Stomach (tissue), 9 donors: ENCODE data around the gene NOSTRIN. TPM values are rescaled to one million over a fixed set of nuclear protein-coding genes. Genes with fewer than 3 reads are reported as not detected.

Experiments used
- DNase-seq, 2 donors: peaks; one replicate each; pipeline versions ENCODE4 v3.0.0 to v3.0.0-alpha.2; 2013 to 2019
- H3K27ac ChIP-seq, 5 donors: fragments of 200-600 bp in 4 of 5; sonication (generic) in 4 of 5; one replicate each; pipeline ENCODE4 v1.5.1; 2013 to 2019; ENCODE audit warnings: mild to moderate bottlenecking in 1 of 5, moderate library complexity in 1 of 5
- H3K27me3 ChIP-seq, 3 donors: fragments of 200-600 bp; sonication (generic); one replicate each; pipeline ENCODE4 v1.5.1; 2017 to 2019; ENCODE audit warnings: mixed run types in 1 of 3
- H3K36me3 ChIP-seq, 4 donors: fragments of 200-600 bp; sonication (generic); 1 replicate in 3 of 4; 2 replicates in 1 of 4; pipeline ENCODE4 v1.5.1; 2016 to 2019
- H3K4me1 ChIP-seq, 4 donors: fragments of 200-600 bp; sonication (generic); one replicate each; pipeline ENCODE4 v1.5.1; 2016 to 2019
- H3K4me3 ChIP-seq, 4 donors: fragments of 200-600 bp; sonication (generic) in 3 of 4; one replicate each; pipeline ENCODE4 v1.5.1; 2016 to 2019; ENCODE audit warnings: mild to moderate bottlenecking in 1 of 4
- H3K9me3 ChIP-seq, 4 donors: fragments of 200-600 bp; sonication (generic); one replicate each; pipeline ENCODE4 v1.5.1; 2016 to 2019
- CTCF ChIP-seq, 7 experiments: fragments of 450-650 bp in 4 of 7; fragments of 200-600 bp in 3 of 7; sonication (generic) in 3 of 7; IDR thresholded peaks; one replicate each; pipeline ENCODE4 v1.5.1; 2016 to 2019; ENCODE audit warnings: antibody characterized with exemption in 7 of 7, control low read depth in 2 of 7, mild to moderate bottlenecking in 1 of 7
- EP300 ChIP-seq: sonication (generic); formaldehyde crosslinking; IDR thresholded peaks from one replicate; pipeline ENCODE4 v1.6.1; 2017; ENCODE audit warnings: antibody characterized with exemption
- POLR2A ChIP-seq, 4 donors: fragments of 450-650 bp; IDR thresholded peaks; one replicate each; pipeline ENCODE4 v1.6.1; 2016; ENCODE audit warnings: antibody characterized with exemption in 4 of 4, control low read depth in 2 of 4, mild to moderate bottlenecking in 1 of 4, moderate library complexity in 1 of 4
- POLR2AphosphoS5 ChIP-seq, 3 donors: sonication (generic); formaldehyde crosslinking; IDR thresholded peaks; one replicate each; pipeline ENCODE4 v1.6.1; 2016; ENCODE audit warnings: antibody characterized with exemption in 3 of 3
- whole genome bisulfite sequencing, 5 donors: extraction: QIAGEN DNeasy Blood & Tissue Kit in 3 of 5; methylation state at CpG; one replicate each; pipeline versions ENCODE4 v1.1.5 to v1.1.7; 2013 to 2018; 5-methylcytosine and 5-hydroxymethylcytosine counted together
- intact Hi-C: fragments of 100-400 bp; cut with DNase I; formaldehyde crosslinking; loops from one replicate; pipeline ENCODE4 v1.15.1; 2023; ENCODE audit warnings: low total_unique reads
- polyA plus RNA-seq, 3 donors: library from polyadenylated mRNA; stranded (reverse); fragments of 200-250 nt; gene quantifications; one replicate each; pipeline ENCODE4 v1.2.3, GENCODE V29; 2013
- total RNA-seq, 5 donors: library from RNA; depleted of rRNA; stranded (reverse); fragments of >200 nt; gene quantifications; one replicate each; pipeline versions ENCODE4 v1.1.0 to v1.2.3, GENCODE V29; 2014 to 2016
- donor health status: healthy with polysubstance abuse.
- donor health status: Bipolar disorder and iron deficiency.
- donor health status: healthy.

Gene NOSTRIN
- total and polyA plus RNA-seq, 8 donors: 13.3 to 117 (median 49.4) TPM

- peaks cover 10 to 89% (median 64%) of the 10 kb centered on the region in 4 donors for H3K36me3 ChIP-seq
- intact Hi-C loops: no loop called here
- H3K4me1 ChIP-seq: no peaks in the 10 kb centered on the region
- TF ChIP-seq CTCF (IDR thresholded peaks at IDR 0.05): no peak
- no peaks in the 10 kb centered on the region for H3K27me3 ChIP-seq
- no peak overlapping the region for H3K4me3 ChIP-seq
- no peak for DNase-seq
- no peak overlapping the region for H3K27ac ChIP-seq
- peaks cover 0 to 6% (median 2%) of the 10 kb centered on the region in 4 donors for H3K9me3 ChIP-seq
These were observed 28.5 kb downstream of the NOSTRIN start for GRCh38 chr2:168830958-168831357.

GRCh38 chr2:168831662-168832061 is 29.2 kb downstream of the NOSTRIN start:
- H3K27ac ChIP-seq: no peak overlapping the region
- peaks cover 12 to 96% (median 69%) of the 10 kb centered on the region in 4 donors for H3K36me3 ChIP-seq
- H3K9me3 ChIP-seq: peaks cover 0 to 6% (median 2%) of the 10 kb centered on the region in 4 donors
- H3K4me3 ChIP-seq: no peak overlapping the region
- H3K27me3 ChIP-seq: no peaks in the 10 kb centered on the region
- H3K4me1 ChIP-seq: no peaks in the 10 kb centered on the region
- intact Hi-C loops: no loop called here
- TF ChIP-seq POLR2A (IDR thresholded peaks at IDR 0.05) (no peak), POLR2AphosphoS5 (IDR thresholded peaks at IDR 0.05) (no peak), CTCF (IDR thresholded peaks at IDR 0.05) (no peak), EP300 (no peak)
- DNase-seq: no peak

GRCh38 chr2:168835969-168836368 is 33.5 kb downstream of the NOSTRIN start:
- TF ChIP-seq CTCF (IDR thresholded peaks at IDR 0.05): no peak
- TF ChIP-seq POLR2AphosphoS5 (IDR thresholded peaks at IDR 0.05): no peak
- no peak for TF ChIP-seq EP300
- TF ChIP-seq POLR2A (IDR thresholded peaks at IDR 0.05): no peak
- WGBS, 5 donors: 91 to 99% (median 95%) methylated on average over 2 of the region's 2 CpGs

GRCh38 chr2:168841445-168841844 is 39.0 kb downstream of the NOSTRIN start:
- H3K36me3 ChIP-seq: peaks cover 0 to 52% (median 45%) of the 10 kb centered on the region in 4 donors
- no peak for DNase-seq

More at GRCh38 chr2:168835969-168836368, 33.5 kb downstream of the NOSTRIN start:
- peaks cover 0 to 4% (median 2%) of the 10 kb centered on the region in 4 donors for H3K9me3 ChIP-seq
- H3K4me1 ChIP-seq: no peaks in the 10 kb centered on the region
- DNase-seq: no peak
- peaks cover 11 to 74% (median 64%) of the 10 kb centered on the region in 4 donors for H3K36me3 ChIP-seq
- intact Hi-C loops: no loop called here
- no peak overlapping the region for H3K27ac ChIP-seq
- no peaks in the 10 kb centered on the region for H3K27me3 ChIP-seq
- H3K4me3 ChIP-seq: no peak overlapping the region

More at GRCh38 chr2:168841445-168841844, 39.0 kb downstream of the NOSTRIN start:
- H3K9me3 ChIP-seq: no peaks in the 10 kb centered on the region
- TF ChIP-seq POLR2A (IDR thresholded peaks at IDR 0.05) (no peak), CTCF (IDR thresholded peaks at IDR 0.05) (no peak), EP300 (no peak), POLR2AphosphoS5 (IDR thresholded peaks at IDR 0.05) (no peak)
- H3K4me3 ChIP-seq: no peak overlapping the region
- no peaks in the 10 kb centered on the region for H3K4me1 ChIP-seq
- H3K27ac ChIP-seq: no peak overlapping the region
- intact Hi-C loops: no loop called here
- H3K27me3 ChIP-seq: no peaks in the 10 kb centered on the region
- 43 to 69% (median 56%) methylated on average over 2 of the region's 2 CpGs for WGBS, 5 donors
